SK-N-SH (cell line): ENCODE measurements around the gene TSPAN15. TPM values are rescaled to one million over a fixed set of nuclear protein-coding genes. Genes with fewer than 3 reads are reported as not detected.

Source experiments
- CTCF ChIA-PET: fragments of 300-600, 350-600 bp; formaldehyde crosslinking; extraction: SDS; loops from one replicate; lab custom pipeline; 2021; lab: Yijun Ruan, JAX
- POLR2A ChIA-PET: fragments of 350-600 bp; sonication (Branson Sonifier 250); formaldehyde crosslinking; extraction: SDS; loops from one replicate; lab custom pipeline; 2020; ENCODE audit warnings: antibody characterized with exemption, inconsistent platforms; lab: Yijun Ruan, JAX
- DNase-seq: peaks from one replicate; pipeline ENCODE4 v3.0.0; 2012
- H2AFZ ChIP-seq: fragments of 200-600 bp; sonication (generic); 2 replicates; pipeline ENCODE4 v1.8.1; 2016; ENCODE audit warnings: antibody characterized with exemption, mild to moderate bottlenecking, low read depth
- H3F3A ChIP-seq: fragments of 200-600 bp; sonication (generic); replicated peaks from 2 replicates; pipeline ENCODE3; 2016; ENCODE audit warnings: antibody characterized with exemption, mild to moderate bottlenecking; ENCODE audit not compliant: insufficient read depth
- H3K27ac ChIP-seq, 2 experiments: fragments of 200-500 bp in 1 of 2; fragments of 200-600 bp in 1 of 2; sonication (Bioruptor generic) in 1 of 2; sonication (generic), shearing (Covaris generic) in 1 of 2; 2 replicates each; pipeline versions ENCODE4 v1.5.1 to v1.6.1; 2014 to 2016; ENCODE audit warnings: low read depth in 2 of 2, inconsistent platforms in 1 of 2, low read length in 1 of 2, mild to moderate bottlenecking in 1 of 2, mixed read lengths in 1 of 2
- H3K27me3 ChIP-seq: fragments of 200-600 bp; sonication (generic), shearing (Covaris generic); 2 replicates; pipeline ENCODE4 v1.6.1; 2016; ENCODE audit warnings: mixed run types; ENCODE audit not compliant: insufficient read depth
- H3K36me3 ChIP-seq, 2 experiments: fragments of 200-500 bp in 1 of 2; fragments of 200-600 bp in 1 of 2; sonication (Bioruptor generic) in 1 of 2; sonication (generic) in 1 of 2; replicated peaks in 1 of 2; 2 replicates each; pipeline versions ENCODE3 to v1.5.1; 2014 to 2016; ENCODE audit warnings: low read length in 1 of 2, mild to moderate bottlenecking in 1 of 2; ENCODE audit not compliant: insufficient read depth in 2 of 2, control insufficient read depth in 1 of 2
- H3K4me1 ChIP-seq, 2 experiments: fragments of 200-500 bp in 1 of 2; fragments of 200-600 bp in 1 of 2; sonication (Bioruptor generic) in 1 of 2; sonication (generic), shearing (Covaris generic) in 1 of 2; 2 replicates each; pipeline versions ENCODE4 v1.5.1 to v1.6.1; 2014 to 2016; ENCODE audit warnings: low read depth in 1 of 2, low read length in 1 of 2, mixed run types in 1 of 2; ENCODE audit not compliant: insufficient read depth in 2 of 2, control insufficient read depth in 1 of 2
- H3K4me2 ChIP-seq: fragments of 200-600 bp; sonication (generic), shearing (Covaris generic); 2 replicates; pipeline ENCODE4 v1.6.1; 2017; ENCODE audit warnings: mixed run types
- H3K4me3 ChIP-seq, 2 experiments: fragments of 200-500 bp in 1 of 2; fragments of 200-600 bp in 1 of 2; sonication (Bioruptor generic) in 1 of 2; sonication (generic), shearing (Covaris generic) in 1 of 2; 2 replicates each; pipeline versions ENCODE4 v1.5.1 to v1.8.1; 2014 to 2016; ENCODE audit warnings: low read depth in 2 of 2, inconsistent platforms in 1 of 2, low read length in 1 of 2, mild to moderate bottlenecking in 1 of 2, mixed read lengths in 1 of 2, moderate library complexity in 1 of 2
- H3K79me2 ChIP-seq: fragments of 200-600 bp; sonication (generic); 2 replicates; pipeline ENCODE4 v1.8.1; 2017; ENCODE audit warnings: mild to moderate bottlenecking; ENCODE audit not compliant: insufficient read depth
- H3K9ac ChIP-seq: fragments of 200-600 bp; sonication (generic); 2 replicates; pipeline ENCODE4 v1.6.1; 2017; ENCODE audit warnings: mixed run types
- H3K9me2 ChIP-seq: fragments of 200-600 bp; sonication (generic); 2 replicates; pipeline ENCODE4 v1.6.1; 2017; ENCODE audit warnings: mixed run types
- H3K9me3 ChIP-seq: fragments of 200-600 bp; sonication (generic); 2 replicates; pipeline ENCODE4 v1.6.1; 2017; ENCODE audit warnings: mixed run types, mild to moderate bottlenecking, moderate library complexity
- H4K20me1 ChIP-seq: fragments of 200-600 bp; sonication (generic); 2 replicates; pipeline ENCODE4 v1.6.1; 2017; ENCODE audit warnings: mild to moderate bottlenecking, mixed run types; ENCODE audit not compliant: insufficient read depth
- CHD2 ChIP-seq: fragments of 150-350 bp; IDR thresholded peaks from 2 replicates; pipeline ENCODE4 v1.6.1; 2018; ENCODE audit warnings: low read length; ENCODE audit not compliant: partially characterized antibody
- ELF1 ChIP-seq: IDR thresholded peaks from 2 replicates; pipeline ENCODE4 v1.4.0; 2012
- EP300 ChIP-seq, 2 experiments: IDR thresholded peaks; 2 replicates each; pipeline versions ENCODE4 v1.4.0 to v1.6.1; 2012; ENCODE audit warnings: borderline replicate concordance in 1 of 2, low read depth in 1 of 2, low read length in 1 of 2
- EZH2phosphoT487 ChIP-seq: fragments of 200-600 bp; sonication (generic); IDR thresholded peaks from 2 replicates; pipeline ENCODE4 v1.6.1; 2017; ENCODE audit warnings: low read depth, mixed run types, mild to moderate bottlenecking, antibody characterized with exemption, moderate library complexity, borderline replicate concordance
- FOSL2 ChIP-seq: IDR thresholded peaks from 2 replicates; pipeline ENCODE4 v1.4.0; 2012; ENCODE audit warnings: low read depth, mild to moderate bottlenecking, moderate library complexity, borderline replicate concordance
- GABPA ChIP-seq: IDR thresholded peaks from 2 replicates; pipeline ENCODE4 v1.4.0; 2012; ENCODE audit warnings: low read depth, mild to moderate bottlenecking
- MXI1 ChIP-seq: IDR thresholded peaks from 2 replicates; pipeline ENCODE4 v1.6.1; 2012; ENCODE audit warnings: mild to moderate bottlenecking, low read depth, low read length, improper control_type of control experiment
- NRF1 ChIP-seq: IDR thresholded peaks from 2 replicates; pipeline ENCODE4 v1.6.1; 2012; ENCODE audit warnings: low read depth, mild to moderate bottlenecking, low read length
- RAD21 ChIP-seq: IDR thresholded peaks from 2 replicates; pipeline ENCODE4 v1.6.1; 2012; ENCODE audit warnings: mild to moderate bottlenecking, low read length
- RCOR1 ChIP-seq: fragments of 150-350 bp; IDR thresholded peaks from 2 replicates; pipeline ENCODE4 v1.6.1; 2017; ENCODE audit warnings: antibody characterized with exemption, low read length
- SIN3A ChIP-seq: IDR thresholded peaks from 2 replicates; pipeline ENCODE4 v1.6.1; 2012; ENCODE audit warnings: low read depth, mild to moderate bottlenecking, low read length, moderate library complexity, borderline replicate concordance
- SMC3 ChIP-seq: IDR thresholded peaks from 2 replicates; pipeline ENCODE4 v1.6.1; 2012; ENCODE audit warnings: low read depth, low read length, improper control_type of control experiment
- TEAD4 ChIP-seq: IDR thresholded peaks from 2 replicates; pipeline ENCODE4 v1.4.0; 2012; ENCODE audit warnings: mild to moderate bottlenecking, borderline replicate concordance; ENCODE audit not compliant: insufficient read depth
- WGBS: methylation state at CpG from one replicate; pipeline ENCODE4 v1.1.6; 2017; ENCODE audit warnings: low lambda C conversion rate; 5-methylcytosine and 5-hydroxymethylcytosine counted together
- polyA plus RNA-seq, 3 experiments: library from polyadenylated mRNA; depleted of rRNA; stranded (reverse); fragments of >200 nt; gene quantifications; 2 replicates each; pipeline ENCODE4 v1.2.3, GENCODE V29; 2012
- TF ChIP-seq, protein P1 (sequence below): IDR thresholded peaks from 2 replicates; pipeline ENCODE4 v1.4.0; 2012; ENCODE audit warnings: low read depth, borderline replicate concordance
- TF ChIP-seq, protein P2 (sequence below): IDR thresholded peaks from 2 replicates; pipeline ENCODE4; 2012
- TF ChIP-seq, protein P3 (sequence below): IDR thresholded peaks from 2 replicates; pipeline ENCODE4 v1.4.0; 2012; ENCODE audit warnings: low read depth, borderline replicate concordance
- TF ChIP-seq, protein P4 (sequence below): fragments of 150-350 bp; IDR thresholded peaks from 2 replicates; pipeline ENCODE4 v1.6.1; 2017; ENCODE audit warnings: antibody characterized with exemption, low read length, low read depth, borderline replicate concordance
- TF ChIP-seq, protein P5 (sequence below): fragments of 150-350 bp; IDR thresholded peaks from 2 replicates; pipeline ENCODE4 v1.6.1; 2016; ENCODE audit warnings: mild to moderate bottlenecking, low read depth, low read length

TSPAN15 gene
- polyA plus RNA-seq, 1 of the 3 experiments (the other 2 are of a cell fraction), result 8.5 TPM

DNA sequence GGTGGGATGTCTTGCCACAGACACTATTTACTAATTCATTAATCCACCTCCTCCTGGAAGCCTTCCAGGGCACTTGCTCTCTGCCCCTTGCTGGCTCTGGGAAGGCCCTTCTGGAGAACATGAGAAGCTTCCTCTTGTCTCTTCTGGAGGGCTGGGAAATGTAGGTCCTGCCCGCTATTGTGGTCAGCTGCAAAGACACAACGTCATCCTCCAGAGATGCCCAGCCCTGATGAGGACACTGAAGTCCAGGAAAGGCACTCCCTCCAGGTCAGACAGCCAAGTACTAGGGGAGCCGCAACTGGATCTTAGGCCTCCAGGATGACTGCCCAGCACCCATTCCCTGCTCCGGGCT is 24.9 kb upstream of the TSPAN15 start:
- no peaks in the 10 kb centered on the region for H3K9me3 ChIP-seq
- H3F3A ChIP-seq, result no peaks in the 10 kb centered on the region
- H3K4me2 ChIP-seq, result no peak overlapping the region
- H3K36me3 ChIP-seq, result no peaks in the 10 kb centered on the region
- H3K4me3 ChIP-seq, result no peak overlapping the region
- no peaks in the 10 kb centered on the region for H3K4me1 ChIP-seq
- no peaks in the 10 kb centered on the region for H4K20me1 ChIP-seq
- POLR2A ChIA-PET, result no interaction called here
- H3K79me2 ChIP-seq, result no peaks in the 10 kb centered on the region
- 100% methylated on average over 2 of the region's 4 CpGs for WGBS
- H2AFZ ChIP-seq, result no peak overlapping the region
- no peak overlapping the region for H3K27ac ChIP-seq
- no peak for DNase-seq
- no peaks in the 10 kb centered on the region; the same call in 1 of the 2 replicates for H3K27me3 ChIP-seq
- CTCF ChIA-PET, result interaction anchor here (1.8 to 4.3 kb wide), 2 partner anchors 81 to 89 kb away, joined by 8 to 28 read pairs; no protein-coding TSS in a partner anchor
- no peak overlapping the region for H3K9ac ChIP-seq
- TF ChIP-seq FOSL2 (no peak), GABPA (no peak), NRF1 (no peak), EP300 (IDR thresholded peaks at IDR 0.05; ENCODE audit: borderline replicate concordance in 1 of 2, low read depth in 1 of 2, low read length in 1 of 2) (no peak), ELF1 (no peak), EZH2phosphoT487 (no peak), MXI1 (no peak)
- TF ChIP-seq, protein P1, sequence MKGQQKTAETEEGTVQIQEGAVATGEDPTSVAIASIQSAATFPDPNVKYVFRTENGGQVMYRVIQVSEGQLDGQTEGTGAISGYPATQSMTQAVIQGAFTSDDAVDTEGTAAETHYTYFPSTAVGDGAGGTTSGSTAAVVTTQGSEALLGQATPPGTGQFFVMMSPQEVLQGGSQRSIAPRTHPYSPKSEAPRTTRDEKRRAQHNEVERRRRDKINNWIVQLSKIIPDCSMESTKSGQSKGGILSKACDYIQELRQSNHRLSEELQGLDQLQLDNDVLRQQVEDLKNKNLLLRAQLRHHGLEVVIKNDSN, result no peak
- TF ChIP-seq, protein P2, sequence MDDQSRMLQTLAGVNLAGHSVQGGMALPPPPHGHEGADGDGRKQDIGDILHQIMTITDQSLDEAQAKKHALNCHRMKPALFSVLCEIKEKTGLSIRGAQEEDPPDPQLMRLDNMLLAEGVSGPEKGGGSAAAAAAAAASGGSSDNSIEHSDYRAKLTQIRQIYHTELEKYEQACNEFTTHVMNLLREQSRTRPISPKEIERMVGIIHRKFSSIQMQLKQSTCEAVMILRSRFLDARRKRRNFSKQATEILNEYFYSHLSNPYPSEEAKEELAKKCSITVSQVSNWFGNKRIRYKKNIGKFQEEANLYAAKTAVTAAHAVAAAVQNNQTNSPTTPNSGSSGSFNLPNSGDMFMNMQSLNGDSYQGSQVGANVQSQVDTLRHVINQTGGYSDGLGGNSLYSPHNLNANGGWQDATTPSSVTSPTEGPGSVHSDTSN, result no peak
- TF ChIP-seq, protein P3, sequence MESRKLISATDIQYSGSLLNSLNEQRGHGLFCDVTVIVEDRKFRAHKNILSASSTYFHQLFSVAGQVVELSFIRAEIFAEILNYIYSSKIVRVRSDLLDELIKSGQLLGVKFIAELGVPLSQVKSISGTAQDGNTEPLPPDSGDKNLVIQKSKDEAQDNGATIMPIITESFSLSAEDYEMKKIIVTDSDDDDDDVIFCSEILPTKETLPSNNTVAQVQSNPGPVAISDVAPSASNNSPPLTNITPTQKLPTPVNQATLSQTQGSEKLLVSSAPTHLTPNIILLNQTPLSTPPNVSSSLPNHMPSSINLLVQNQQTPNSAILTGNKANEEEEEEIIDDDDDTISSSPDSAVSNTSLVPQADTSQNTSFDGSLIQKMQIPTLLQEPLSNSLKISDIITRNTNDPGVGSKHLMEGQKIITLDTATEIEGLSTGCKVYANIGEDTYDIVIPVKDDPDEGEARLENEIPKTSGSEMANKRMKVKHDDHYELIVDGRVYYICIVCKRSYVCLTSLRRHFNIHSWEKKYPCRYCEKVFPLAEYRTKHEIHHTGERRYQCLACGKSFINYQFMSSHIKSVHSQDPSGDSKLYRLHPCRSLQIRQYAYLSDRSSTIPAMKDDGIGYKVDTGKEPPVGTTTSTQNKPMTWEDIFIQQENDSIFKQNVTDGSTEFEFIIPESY, result no peak
- TF ChIP-seq, protein P4, sequence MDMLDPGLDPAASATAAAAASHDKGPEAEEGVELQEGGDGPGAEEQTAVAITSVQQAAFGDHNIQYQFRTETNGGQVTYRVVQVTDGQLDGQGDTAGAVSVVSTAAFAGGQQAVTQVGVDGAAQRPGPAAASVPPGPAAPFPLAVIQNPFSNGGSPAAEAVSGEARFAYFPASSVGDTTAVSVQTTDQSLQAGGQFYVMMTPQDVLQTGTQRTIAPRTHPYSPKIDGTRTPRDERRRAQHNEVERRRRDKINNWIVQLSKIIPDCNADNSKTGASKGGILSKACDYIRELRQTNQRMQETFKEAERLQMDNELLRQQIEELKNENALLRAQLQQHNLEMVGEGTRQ, result no peak
- no peaks in the 10 kb centered on the region for H3K9me2 ChIP-seq

DNA sequence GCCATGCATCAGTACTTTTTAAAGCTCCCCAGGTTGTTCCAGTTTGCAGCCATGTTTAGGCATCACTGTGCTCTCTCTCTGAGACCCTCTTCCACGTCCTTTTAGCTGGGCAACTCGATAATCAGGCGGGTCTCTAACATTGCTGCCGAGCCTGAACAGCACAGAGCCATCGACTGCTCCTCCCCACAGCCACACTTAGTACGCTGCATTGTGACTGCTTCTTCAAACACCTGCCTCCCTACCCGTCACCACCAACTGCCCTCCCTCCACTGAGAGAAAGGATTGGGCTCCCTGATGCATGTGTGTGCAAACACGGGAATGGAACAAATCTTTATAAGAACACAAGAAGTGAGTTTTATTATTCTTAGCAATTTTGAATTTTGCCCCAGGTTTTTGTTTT is 23.1 kb upstream of the TSPAN15 start:
- no peaks in the 10 kb centered on the region for H3K9me3 ChIP-seq
- no peak for TF ChIP-seq FOSL2
- TF ChIP-seq RCOR1, result no peak
- TF ChIP-seq, protein P5, sequence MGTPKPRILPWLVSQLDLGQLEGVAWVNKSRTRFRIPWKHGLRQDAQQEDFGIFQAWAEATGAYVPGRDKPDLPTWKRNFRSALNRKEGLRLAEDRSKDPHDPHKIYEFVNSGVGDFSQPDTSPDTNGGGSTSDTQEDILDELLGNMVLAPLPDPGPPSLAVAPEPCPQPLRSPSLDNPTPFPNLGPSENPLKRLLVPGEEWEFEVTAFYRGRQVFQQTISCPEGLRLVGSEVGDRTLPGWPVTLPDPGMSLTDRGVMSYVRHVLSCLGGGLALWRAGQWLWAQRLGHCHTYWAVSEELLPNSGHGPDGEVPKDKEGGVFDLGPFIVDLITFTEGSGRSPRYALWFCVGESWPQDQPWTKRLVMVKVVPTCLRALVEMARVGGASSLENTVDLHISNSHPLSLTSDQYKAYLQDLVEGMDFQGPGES, result no peak
- no peak for TF ChIP-seq SIN3A
- no peak for TF ChIP-seq RAD21
- TF ChIP-seq, protein P2, result no peak
- TF ChIP-seq, protein P3, result no peak
- TF ChIP-seq SMC3, result no peak
- no peak for TF ChIP-seq TEAD4
- no peak for TF ChIP-seq CHD2

More for the DNA sequence above, 23.1 kb upstream of the TSPAN15 start:
- Histone ChIP-seq H3K36me3 (no peaks in the 10 kb centered on the region), H2AFZ (no peak overlapping the region), H3F3A (no peaks in the 10 kb centered on the region), H3K4me1 (no peaks in the 10 kb centered on the region), H3K9ac (no peak overlapping the region), H3K9me2 (no peaks in the 10 kb centered on the region), H3K27me3 (no peaks in the 10 kb centered on the region), H3K4me2 (no peak overlapping the region), H3K27ac (no peak overlapping the region), H4K20me1 (no peaks in the 10 kb centered on the region), H3K79me2 (no peaks in the 10 kb centered on the region), H3K4me3 (no peak overlapping the region)
- 68% methylated on average over 8 of the region's 8 CpGs for WGBS
- DNase-seq, result no peak
- CTCF ChIA-PET, result interaction anchor here (0.7 to 4.3 kb wide), 10 partner anchors 8 to 186 kb away, joined by 3 to 28 read pairs (median 4); partner anchors contain the start of gene TSPAN15
- POLR2A ChIA-PET, result no interaction called here
